OCI-LY7 (cell line): ENCODE data around the gene SINHCAF. TPM values are rescaled to one million over a fixed set of nuclear protein-coding genes. Genes with fewer than 3 reads are reported as not detected.

ENCODE experiments used
- BruUV-seq: library from RNA; stranded (reverse); fragments of 400-500 nt; replicated peaks from 2 replicates; lab custom pipeline; 2021; lab: Mats Ljungman, UMichigan
- CTCF ChIA-PET: fragments of 300-600 bp; sonication (Branson Sonifier 250); formaldehyde crosslinking; loops from one replicate; lab custom pipeline; 2022; ENCODE audit warnings: antibody characterized with exemption; ENCODE audit not compliant: unreplicated experiment; lab: Charles Lee
- POLR2A ChIA-PET: fragments of 300-600 bp; sonication (Branson Sonifier 250); formaldehyde crosslinking; loops from one replicate; lab custom pipeline; 2022; ENCODE audit warnings: antibody characterized with exemption; lab: Charles Lee
- DNase-seq: peaks from one replicate; pipeline ENCODE4 v3.0.0-alpha.2; 2015; ENCODE audit warnings: low spot score
- H2AFZ ChIP-seq: fragments of 200-600 bp; sonication (generic), shearing (Covaris generic); 2 replicates; pipeline ENCODE4 v1.6.1; 2014; ENCODE audit warnings: mild to moderate bottlenecking, antibody characterized with exemption, low read length, moderate library complexity
- H3K27ac ChIP-seq: fragments of 200-600 bp; sonication (generic); 2 replicates; pipeline ENCODE4 v1.5.1; 2014; ENCODE audit warnings: mixed run types, low read depth, mild to moderate bottlenecking, moderate library complexity, low read length, inconsistent platforms; ENCODE audit not compliant: poor library complexity, severe bottlenecking
- H3K36me3 ChIP-seq: fragments of 200-600 bp; sonication (generic); 2 replicates; pipeline ENCODE4 v1.6.1; 2014; ENCODE audit warnings: mild to moderate bottlenecking, antibody characterized with exemption, low read length, moderate library complexity, mixed read lengths; ENCODE audit not compliant: insufficient read depth
- H3K4me1 ChIP-seq: fragments of 200-600 bp; sonication (generic); 2 replicates; pipeline ENCODE4 v1.5.1; 2014; ENCODE audit warnings: mild to moderate bottlenecking, low read length; ENCODE audit not compliant: insufficient read depth, poor library complexity, severe bottlenecking
- H3K4me2 ChIP-seq: fragments of 200-600 bp; sonication (generic); 2 replicates; pipeline ENCODE4 v1.6.1; 2014; ENCODE audit warnings: mild to moderate bottlenecking, low read length
- H3K4me3 ChIP-seq: fragments of 200-600 bp; sonication (generic); 2 replicates; pipeline ENCODE4 v1.5.1; 2014; ENCODE audit warnings: mild to moderate bottlenecking, low read depth, low read length; ENCODE audit not compliant: poor library complexity, severe bottlenecking
- H3K79me2 ChIP-seq: fragments of 200-600 bp; sonication (generic); 2 replicates; pipeline ENCODE4 v1.6.1; 2016; ENCODE audit warnings: low read depth, mild to moderate bottlenecking, low read length, moderate library complexity, mixed read lengths; ENCODE audit not compliant: insufficient read depth
- H3K9me2 ChIP-seq: fragments of 200-600 bp; sonication (generic); 2 replicates; pipeline ENCODE4 v1.6.1; 2016; ENCODE audit warnings: mild to moderate bottlenecking, low read length, mixed read lengths; ENCODE audit not compliant: insufficient read depth
- H3K9me3 ChIP-seq: fragments of 200-600 bp; sonication (generic); 2 replicates; pipeline ENCODE4 v1.6.1; 2014; ENCODE audit warnings: mild to moderate bottlenecking, mixed run types, low read length, mixed read lengths
- H4K20me1 ChIP-seq: fragments of 200-600 bp; sonication (generic); 2 replicates; pipeline ENCODE4 v1.6.1; 2014; ENCODE audit warnings: mild to moderate bottlenecking, antibody characterized with exemption, low read length, moderate library complexity, mixed read lengths; ENCODE audit not compliant: insufficient read depth
- CTCF ChIP-seq: fragments of 200-600 bp; sonication (generic); conservative IDR thresholded peaks from 2 replicates; pipeline ENCODE4 v1.5.1; 2014; ENCODE audit warnings: mild to moderate bottlenecking, antibody characterized with exemption, low read length, moderate library complexity, mixed read lengths
- EZH2phosphoT487 ChIP-seq: fragments of 200-600 bp; sonication (generic); IDR thresholded peaks from 2 replicates; pipeline ENCODE4 v1.6.1; 2018; ENCODE audit warnings: low read depth, borderline replicate concordance, mild to moderate bottlenecking, mixed run types, antibody characterized with exemption, low read length, moderate library complexity, mixed read lengths
- intact Hi-C: fragments of 100-400 bp; cut with micrococcal nuclease; formaldehyde crosslinking; loops from one replicate; pipeline ENCODE4 v1.10.0; 2022; ENCODE audit not compliant: unreplicated experiment
- total RNA-seq, 2 experiments: library from RNA; depleted of rRNA in 1 of 2; stranded (reverse); fragments of >200 nt in 1 of 2; shearing (Covaris generic) in 1 of 2; gene quantifications; 2 replicates each; pipeline ENCODE4 v1.2.3, GENCODE V29; 2014 to 2022

Gene SINHCAF
- total RNA-seq, 2 experiments from 2014 or later = 51.0 to 86.2 TPM

DNA sequence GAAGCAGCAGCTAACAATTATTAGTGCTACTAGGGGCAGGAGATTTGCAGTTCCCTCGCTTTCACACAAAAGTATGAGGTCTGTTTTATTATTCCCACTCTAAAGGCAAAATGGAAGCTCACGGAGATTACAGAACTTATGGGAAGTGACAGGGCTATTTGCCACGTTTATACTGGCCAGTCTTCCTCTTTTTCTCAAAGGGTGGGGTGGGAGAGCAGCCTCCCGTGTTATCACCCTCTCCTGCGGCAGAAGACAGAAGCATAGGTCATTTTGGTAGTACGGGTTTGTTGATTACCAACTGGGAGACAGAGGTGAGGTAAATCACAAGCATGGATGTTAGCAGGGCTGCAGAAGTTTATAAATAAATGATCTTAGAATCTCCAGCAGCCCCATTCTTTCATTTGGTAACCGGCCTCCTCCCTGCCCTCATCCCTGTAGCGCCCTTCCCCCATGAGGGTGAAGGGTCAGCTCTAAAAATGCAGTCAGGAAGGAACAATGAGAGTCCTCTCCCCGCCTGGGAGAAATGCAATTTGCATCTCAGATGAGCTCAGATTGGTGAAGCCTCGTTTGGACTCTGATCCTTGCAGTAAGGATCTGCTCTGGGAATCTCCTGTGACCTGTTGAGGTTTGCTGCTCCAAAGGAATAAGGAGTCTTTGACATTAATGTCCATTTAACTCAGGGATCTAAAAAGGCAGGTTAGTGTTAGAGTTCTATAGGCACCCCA lies 44.7 kb upstream of the SINHCAF start:
- no TSS peak for BruUV-seq
- no peaks in the 10 kb centered on the region for H3K9me3 ChIP-seq
- TF ChIP-seq EZH2phosphoT487 (no peak), CTCF (no peak)
- no peaks in the 10 kb centered on the region for H3K9me2 ChIP-seq
- H3K4me1 ChIP-seq = peaks cover 14% of the 10 kb centered on the region
- no peak overlapping the region for H3K4me3 ChIP-seq
- H3K4me2 ChIP-seq = no peak overlapping the region; the same call in 1 of the 2 replicates
- peak overlapping the region; percentile 29; the same call in 1 of the 2 replicates for H2AFZ ChIP-seq
- ChIA-PET POLR2A (interaction anchor here (0.7 to 1.2 kb wide), 3 partner anchors 24 to 1029 kb away, joined by 3 to 4 read pairs (median 3); partner anchors contain the start of gene FGD4), CTCF (no interaction called here)
- intact Hi-C loops = no loop called here
- no peaks in the 10 kb centered on the region for H4K20me1 ChIP-seq
- DNase-seq = no peak
- H3K27ac ChIP-seq = no peak overlapping the region
- H3K79me2 ChIP-seq = no peaks in the 10 kb centered on the region
- no peaks in the 10 kb centered on the region for H3K36me3 ChIP-seq

DNA sequence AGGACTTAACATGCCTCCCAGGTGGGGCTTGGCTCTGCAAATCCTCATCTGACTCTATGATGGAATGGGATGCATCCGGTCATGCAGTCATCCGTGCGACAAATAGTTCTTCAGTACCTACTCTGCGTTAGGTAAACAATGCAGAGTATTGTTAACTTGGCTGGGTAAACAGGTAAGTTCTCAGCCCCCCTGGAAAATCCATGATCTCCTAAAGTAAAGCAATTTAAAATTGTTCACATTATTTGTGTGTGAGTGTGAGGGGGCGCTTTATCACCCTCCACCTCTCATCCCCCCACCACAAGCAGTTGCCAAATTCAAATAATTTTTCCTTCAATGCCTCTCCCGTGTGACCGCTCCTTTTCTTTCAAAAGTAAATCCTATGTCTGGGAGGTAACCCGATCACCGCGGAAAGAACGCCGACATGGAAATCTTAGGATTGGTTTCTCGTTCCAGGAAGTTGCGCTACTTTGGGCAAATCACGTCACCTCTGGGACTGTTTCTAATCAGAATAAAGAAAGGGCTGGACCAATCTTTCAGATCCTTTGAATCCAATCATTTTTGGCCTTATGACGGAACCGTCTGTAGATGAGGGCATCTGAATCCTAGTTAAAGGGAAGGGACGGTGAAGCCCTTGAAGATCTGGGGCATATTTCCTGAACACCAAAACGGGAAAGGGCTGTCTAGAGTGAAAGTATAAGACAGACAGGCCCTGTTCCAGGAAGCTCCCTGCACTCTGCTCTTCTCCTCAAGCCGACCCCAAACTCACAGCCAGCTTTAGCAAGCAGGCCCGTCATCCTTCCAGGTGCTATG lies 44.0 kb upstream of the SINHCAF start:
- ChIA-PET POLR2A (interaction anchor here (0.7 kb wide), 1 partner anchor 228 kb away, joined by 3 read pairs; no protein-coding TSS in a partner anchor), CTCF (no interaction called here)
- Histone ChIP-seq H3K9me3 (no peaks in the 10 kb centered on the region), H4K20me1 (no peaks in the 10 kb centered on the region), H3K36me3 (no peaks in the 10 kb centered on the region), H2AFZ (peak overlapping the region; percentile 29; the same call in 1 of the 2 replicates), H3K27ac (no peak overlapping the region), H3K4me1 (peaks cover 14% of the 10 kb centered on the region), H3K79me2 (no peaks in the 10 kb centered on the region), H3K4me3 (no peak overlapping the region), H3K4me2 (no peak overlapping the region), H3K9me2 (no peaks in the 10 kb centered on the region)
- BruUV-seq = no TSS peak
- DNase-seq = no peak
- TF ChIP-seq EZH2phosphoT487 (no peak), CTCF (no peak)
- intact Hi-C loops = no loop called here
